ENCODE results near the gene CAMK2A. TPM values are rescaled to one million over a fixed set of nuclear protein-coding genes. Genes with fewer than 3 reads are reported as not detected.

Gene CAMK2A
- polyA plus RNA-seq, 1 of the 3 experiments (the other 2 are of a cell fraction), result 0.10 TPM

DNA sequence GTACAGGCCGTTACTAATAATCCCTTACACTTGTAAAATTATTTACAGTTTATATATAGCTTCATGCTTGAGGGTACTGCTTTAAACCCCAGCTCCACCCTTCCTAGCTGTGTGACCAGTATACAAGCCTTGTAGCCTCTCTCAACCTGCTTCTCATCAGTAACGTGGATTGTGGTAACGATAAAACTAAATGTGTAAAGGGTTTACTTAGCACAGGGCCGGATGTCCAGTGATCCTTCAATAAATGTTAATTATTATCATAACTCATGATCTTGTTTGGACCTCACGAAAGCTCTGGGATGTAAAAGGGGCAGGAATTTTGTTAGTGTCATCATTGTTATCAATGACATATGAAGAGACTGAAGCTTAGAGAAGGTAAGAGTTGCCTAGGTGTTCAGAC lies 20.7 kb upstream of the CAMK2A start (continued):
- TF ChIP-seq, protein P1, sequence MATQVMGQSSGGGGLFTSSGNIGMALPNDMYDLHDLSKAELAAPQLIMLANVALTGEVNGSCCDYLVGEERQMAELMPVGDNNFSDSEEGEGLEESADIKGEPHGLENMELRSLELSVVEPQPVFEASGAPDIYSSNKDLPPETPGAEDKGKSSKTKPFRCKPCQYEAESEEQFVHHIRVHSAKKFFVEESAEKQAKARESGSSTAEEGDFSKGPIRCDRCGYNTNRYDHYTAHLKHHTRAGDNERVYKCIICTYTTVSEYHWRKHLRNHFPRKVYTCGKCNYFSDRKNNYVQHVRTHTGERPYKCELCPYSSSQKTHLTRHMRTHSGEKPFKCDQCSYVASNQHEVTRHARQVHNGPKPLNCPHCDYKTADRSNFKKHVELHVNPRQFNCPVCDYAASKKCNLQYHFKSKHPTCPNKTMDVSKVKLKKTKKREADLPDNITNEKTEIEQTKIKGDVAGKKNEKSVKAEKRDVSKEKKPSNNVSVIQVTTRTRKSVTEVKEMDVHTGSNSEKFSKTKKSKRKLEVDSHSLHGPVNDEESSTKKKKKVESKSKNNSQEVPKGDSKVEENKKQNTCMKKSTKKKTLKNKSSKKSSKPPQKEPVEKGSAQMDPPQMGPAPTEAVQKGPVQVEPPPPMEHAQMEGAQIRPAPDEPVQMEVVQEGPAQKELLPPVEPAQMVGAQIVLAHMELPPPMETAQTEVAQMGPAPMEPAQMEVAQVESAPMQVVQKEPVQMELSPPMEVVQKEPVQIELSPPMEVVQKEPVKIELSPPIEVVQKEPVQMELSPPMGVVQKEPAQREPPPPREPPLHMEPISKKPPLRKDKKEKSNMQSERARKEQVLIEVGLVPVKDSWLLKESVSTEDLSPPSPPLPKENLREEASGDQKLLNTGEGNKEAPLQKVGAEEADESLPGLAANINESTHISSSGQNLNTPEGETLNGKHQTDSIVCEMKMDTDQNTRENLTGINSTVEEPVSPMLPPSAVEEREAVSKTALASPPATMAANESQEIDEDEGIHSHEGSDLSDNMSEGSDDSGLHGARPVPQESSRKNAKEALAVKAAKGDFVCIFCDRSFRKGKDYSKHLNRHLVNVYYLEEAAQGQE (IDR thresholded peaks at IDR 0.05; ENCODE audit: low read depth, low read length), result no peak
- TF ChIP-seq, protein P2, sequence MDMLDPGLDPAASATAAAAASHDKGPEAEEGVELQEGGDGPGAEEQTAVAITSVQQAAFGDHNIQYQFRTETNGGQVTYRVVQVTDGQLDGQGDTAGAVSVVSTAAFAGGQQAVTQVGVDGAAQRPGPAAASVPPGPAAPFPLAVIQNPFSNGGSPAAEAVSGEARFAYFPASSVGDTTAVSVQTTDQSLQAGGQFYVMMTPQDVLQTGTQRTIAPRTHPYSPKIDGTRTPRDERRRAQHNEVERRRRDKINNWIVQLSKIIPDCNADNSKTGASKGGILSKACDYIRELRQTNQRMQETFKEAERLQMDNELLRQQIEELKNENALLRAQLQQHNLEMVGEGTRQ (IDR thresholded peaks at IDR 0.05; ENCODE audit: borderline replicate concordance, low read depth, low read length), result no peak
- TF ChIP-seq EZH2phosphoT487 (IDR thresholded peaks at IDR 0.05; ENCODE audit: borderline replicate concordance, low read depth) (no peak), NRF1 (IDR thresholded peaks at IDR 0.05; ENCODE audit: low read depth, low read length) (no peak), FOXJ3 (CRISPR knock-in tag; IDR thresholded peaks at IDR 0.05) (no peak)

DNA sequence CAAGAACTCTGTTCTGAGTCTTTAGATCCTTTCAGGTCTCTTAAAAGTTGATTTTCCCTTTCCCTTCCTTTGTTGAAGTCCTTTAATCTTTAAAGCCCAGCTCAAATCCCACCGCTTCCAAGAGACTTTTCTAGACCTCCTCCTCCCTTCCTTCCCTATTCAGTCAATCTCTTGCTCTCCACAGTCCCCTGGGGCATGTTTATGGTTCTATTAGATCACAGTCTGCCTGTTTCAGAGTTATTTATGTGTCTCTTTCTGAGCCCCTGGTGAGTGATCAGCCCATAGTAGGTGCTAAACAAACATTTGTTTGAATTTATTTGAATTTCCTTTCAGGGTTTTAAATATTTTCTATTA lies 20.3 kb upstream of the CAMK2A start:
- POLR2A ChIA-PET, result interaction anchor here (0.6 kb wide), 1 partner anchor 12 kb away, joined by 3 read pairs; no protein-coding TSS in a partner anchor
- H3K9ac ChIP-seq, result no peak overlapping the region
- WGBS (ENCODE audit: low lambda C conversion rate), result 96% methylated on average over 1 of the region's 1 CpG
- TF ChIP-seq, protein P3, sequence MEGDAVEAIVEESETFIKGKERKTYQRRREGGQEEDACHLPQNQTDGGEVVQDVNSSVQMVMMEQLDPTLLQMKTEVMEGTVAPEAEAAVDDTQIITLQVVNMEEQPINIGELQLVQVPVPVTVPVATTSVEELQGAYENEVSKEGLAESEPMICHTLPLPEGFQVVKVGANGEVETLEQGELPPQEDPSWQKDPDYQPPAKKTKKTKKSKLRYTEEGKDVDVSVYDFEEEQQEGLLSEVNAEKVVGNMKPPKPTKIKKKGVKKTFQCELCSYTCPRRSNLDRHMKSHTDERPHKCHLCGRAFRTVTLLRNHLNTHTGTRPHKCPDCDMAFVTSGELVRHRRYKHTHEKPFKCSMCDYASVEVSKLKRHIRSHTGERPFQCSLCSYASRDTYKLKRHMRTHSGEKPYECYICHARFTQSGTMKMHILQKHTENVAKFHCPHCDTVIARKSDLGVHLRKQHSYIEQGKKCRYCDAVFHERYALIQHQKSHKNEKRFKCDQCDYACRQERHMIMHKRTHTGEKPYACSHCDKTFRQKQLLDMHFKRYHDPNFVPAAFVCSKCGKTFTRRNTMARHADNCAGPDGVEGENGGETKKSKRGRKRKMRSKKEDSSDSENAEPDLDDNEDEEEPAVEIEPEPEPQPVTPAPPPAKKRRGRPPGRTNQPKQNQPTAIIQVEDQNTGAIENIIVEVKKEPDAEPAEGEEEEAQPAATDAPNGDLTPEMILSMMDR (IDR thresholded peaks at IDR 0.05), result no peak
- TF ChIP-seq, protein P4, sequence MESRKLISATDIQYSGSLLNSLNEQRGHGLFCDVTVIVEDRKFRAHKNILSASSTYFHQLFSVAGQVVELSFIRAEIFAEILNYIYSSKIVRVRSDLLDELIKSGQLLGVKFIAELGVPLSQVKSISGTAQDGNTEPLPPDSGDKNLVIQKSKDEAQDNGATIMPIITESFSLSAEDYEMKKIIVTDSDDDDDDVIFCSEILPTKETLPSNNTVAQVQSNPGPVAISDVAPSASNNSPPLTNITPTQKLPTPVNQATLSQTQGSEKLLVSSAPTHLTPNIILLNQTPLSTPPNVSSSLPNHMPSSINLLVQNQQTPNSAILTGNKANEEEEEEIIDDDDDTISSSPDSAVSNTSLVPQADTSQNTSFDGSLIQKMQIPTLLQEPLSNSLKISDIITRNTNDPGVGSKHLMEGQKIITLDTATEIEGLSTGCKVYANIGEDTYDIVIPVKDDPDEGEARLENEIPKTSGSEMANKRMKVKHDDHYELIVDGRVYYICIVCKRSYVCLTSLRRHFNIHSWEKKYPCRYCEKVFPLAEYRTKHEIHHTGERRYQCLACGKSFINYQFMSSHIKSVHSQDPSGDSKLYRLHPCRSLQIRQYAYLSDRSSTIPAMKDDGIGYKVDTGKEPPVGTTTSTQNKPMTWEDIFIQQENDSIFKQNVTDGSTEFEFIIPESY (IDR thresholded peaks at IDR 0.05; ENCODE audit: borderline replicate concordance, low read depth), result no peak
- TF ChIP-seq SMC3 (IDR thresholded peaks at IDR 0.05; ENCODE audit: low read depth, low read length) (no peak), RCOR1 (IDR thresholded peaks at IDR 0.05; ENCODE audit: low read length) (no peak), FOXJ3 (CRISPR knock-in tag; IDR thresholded peaks at IDR 0.05) (no peak), SIN3A (IDR thresholded peaks at IDR 0.05; ENCODE audit: borderline replicate concordance, low read depth, low read length) (no peak), TEAD4 (IDR thresholded peaks at IDR 0.05; ENCODE audit: borderline replicate concordance, insufficient read depth) (no peak), GATA2 (CRISPR knock-in tag; IDR thresholded peaks at IDR 0.05) (no peak), FOSL2 (IDR thresholded peaks at IDR 0.05; ENCODE audit: borderline replicate concordance, low read depth) (no peak), YY1 (IDR thresholded peaks at IDR 0.05; ENCODE audit: low read depth) (no peak), MXI1 (IDR thresholded peaks at IDR 0.05; ENCODE audit: low read depth, low read length) (no peak)
- TF ChIP-seq, protein P1 (IDR thresholded peaks at IDR 0.05; ENCODE audit: low read depth, low read length), result no peak
- TF ChIP-seq, protein P2 (IDR thresholded peaks at IDR 0.05; ENCODE audit: borderline replicate concordance, low read depth, low read length), result no peak
- TF ChIP-seq, protein P5, sequence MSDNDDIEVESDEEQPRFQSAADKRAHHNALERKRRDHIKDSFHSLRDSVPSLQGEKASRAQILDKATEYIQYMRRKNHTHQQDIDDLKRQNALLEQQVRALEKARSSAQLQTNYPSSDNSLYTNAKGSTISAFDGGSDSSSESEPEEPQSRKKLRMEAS (IDR thresholded peaks at IDR 0.05; ENCODE audit: low read depth), result no peak

More for the DNA sequence above, 20.3 kb upstream of the CAMK2A start:
- DNase-seq, result no peak
- no peaks in the 10 kb centered on the region for H3K79me2 ChIP-seq (ENCODE audit: insufficient read depth)
- H3K27ac ChIP-seq (ENCODE audit: low read depth in 2 of 2, low read length in 1 of 2), result no peak overlapping the region
- peaks cover 17 to 22% of the 10 kb centered on the region in 2 experiments; a peak in 2 of 4 replicates for H3K4me1 ChIP-seq (ENCODE audit: control insufficient read depth in 1 of 2, insufficient read depth in 2 of 2, low read depth in 1 of 2, low read length in 1 of 2)
- H2AFZ ChIP-seq (ENCODE audit: low read depth), result no peak overlapping the region
- H3F3A ChIP-seq (replicated peaks; ENCODE audit: insufficient read depth), result peaks cover 3% of the 10 kb centered on the region
- H3K9me3 ChIP-seq, result no peaks in the 10 kb centered on the region
- no peaks in the 10 kb centered on the region for H3K36me3 ChIP-seq (replicated peaks in 1 of 2; ENCODE audit: control insufficient read depth in 1 of 2, insufficient read depth in 2 of 2, low read length in 1 of 2)
- no peaks in the 10 kb centered on the region for H3K9me2 ChIP-seq
- H3K27me3 ChIP-seq (ENCODE audit: insufficient read depth), result no peaks in the 10 kb centered on the region
- H3K4me2 ChIP-seq, result no peak overlapping the region
- no peak overlapping the region for H3K4me3 ChIP-seq (ENCODE audit: low read depth in 2 of 2, low read length in 1 of 2)
- no peaks in the 10 kb centered on the region for H4K20me1 ChIP-seq (ENCODE audit: insufficient read depth)
- CTCF ChIA-PET, result interaction anchor here (1.8 kb wide), 1 partner anchor 10 kb away, joined by 4 read pairs; no protein-coding TSS in a partner anchor
